ENCODE data around the gene CALY.

The CALY gene, protein sequence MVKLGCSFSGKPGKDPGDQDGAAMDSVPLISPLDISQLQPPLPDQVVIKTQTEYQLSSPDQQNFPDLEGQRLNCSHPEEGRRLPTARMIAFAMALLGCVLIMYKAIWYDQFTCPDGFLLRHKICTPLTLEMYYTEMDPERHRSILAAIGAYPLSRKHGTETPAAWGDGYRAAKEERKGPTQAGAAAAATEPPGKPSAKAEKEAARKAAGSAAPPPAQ

DNA sequence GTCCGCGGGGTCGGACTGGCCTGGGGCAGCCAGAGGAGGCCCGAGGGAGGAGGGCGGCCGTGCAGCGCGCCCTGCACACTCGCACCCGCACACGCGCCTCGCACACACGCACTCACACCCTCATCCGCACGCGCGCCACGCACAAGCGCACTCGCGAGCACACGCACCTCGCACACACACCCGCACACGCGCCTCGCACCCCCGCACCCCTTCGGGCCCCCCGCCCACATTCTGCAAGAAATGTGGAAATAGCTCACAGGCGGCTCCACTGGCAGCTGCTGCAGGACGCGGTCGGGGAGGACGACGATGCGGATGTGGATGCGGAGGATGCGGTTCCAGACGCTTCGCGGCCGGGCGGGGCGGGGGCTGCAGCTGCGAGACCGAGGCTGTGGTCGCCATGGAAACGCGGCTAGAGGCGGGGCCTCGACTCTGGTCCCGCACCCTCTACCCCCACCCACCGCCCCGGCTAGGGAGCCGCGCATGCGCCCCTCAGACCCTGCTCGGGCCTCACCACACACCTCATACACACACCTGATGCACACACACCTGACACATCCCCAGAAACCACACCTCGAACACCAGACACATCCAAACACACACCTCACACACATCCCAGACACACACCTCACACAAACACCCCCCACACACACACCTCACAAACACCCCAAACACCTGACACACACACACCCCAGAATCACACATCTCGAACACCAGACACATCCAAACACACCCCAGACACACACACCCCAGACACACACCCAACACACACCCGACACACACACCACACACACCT, at the start of gene CALY:
Gene CALY (minus strand): TSS at position 320 of the 793 bp plus-strand sequence. CDS start 7,907 bp downstream, outside the sequence.
- Histone ChIP-seq H3K4me1 (ENCODE audit: control insufficient read depth, insufficient read depth, low read length) (no peaks in the 10 kb centered on the region), H3K27me3 (replicated peaks; ENCODE audit: control insufficient read depth, insufficient read depth, low read length) (peaks cover 45% of the 10 kb centered on the region), H3K9me3 (ENCODE audit: control insufficient read depth, low read length) (peaks cover 8% of the 10 kb centered on the region), H3K4me3 (ENCODE audit: low read length) (no peak within 1 kb of the TSS), H3K36me3 (ENCODE audit: control insufficient read depth, insufficient read depth, low read length, severe bottlenecking) (no peaks in the 10 kb centered on the region), H3K9ac (ENCODE audit: low read length) (no peak within 1 kb of the TSS)
- no peak for DNase-seq (ENCODE audit: low read depth)

DNA sequence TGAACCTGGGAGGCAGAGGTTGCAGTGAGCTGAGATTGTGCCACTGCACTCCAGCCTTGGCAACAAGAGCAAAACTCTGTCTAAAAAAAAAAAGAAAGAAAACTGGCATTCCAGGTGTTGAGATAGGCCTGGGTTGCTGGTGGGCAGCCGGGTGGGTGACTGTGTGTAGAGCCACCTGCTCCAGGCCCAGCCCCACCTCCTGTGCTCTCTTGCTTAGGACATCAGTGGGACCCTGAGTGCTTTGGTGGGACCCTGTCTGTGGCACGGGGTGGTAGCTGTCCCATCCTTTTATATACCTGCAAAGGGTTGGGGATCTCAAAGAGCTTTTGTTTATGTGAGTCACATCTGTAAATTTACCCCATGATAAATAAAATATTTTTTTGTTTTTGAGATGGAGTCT, 48.5 kb upstream of the CALY start:
- H3K9me3 ChIP-seq (ENCODE audit: control insufficient read depth, low read length), result no peaks in the 10 kb centered on the region
- H3K4me1 ChIP-seq (ENCODE audit: control insufficient read depth, insufficient read depth, low read length), result no peaks in the 10 kb centered on the region
- H3K4me3 ChIP-seq (ENCODE audit: low read length), result no peak overlapping the region
- DNase-seq (ENCODE audit: low read depth), result no peak
- H3K9ac ChIP-seq (ENCODE audit: low read length), result no peak overlapping the region
- H3K36me3 ChIP-seq (ENCODE audit: control insufficient read depth, insufficient read depth, low read length, severe bottlenecking), result no peaks in the 10 kb centered on the region
- H3K27me3 ChIP-seq (replicated peaks; ENCODE audit: control insufficient read depth, insufficient read depth, low read length), result no peaks in the 10 kb centered on the region

DNA sequence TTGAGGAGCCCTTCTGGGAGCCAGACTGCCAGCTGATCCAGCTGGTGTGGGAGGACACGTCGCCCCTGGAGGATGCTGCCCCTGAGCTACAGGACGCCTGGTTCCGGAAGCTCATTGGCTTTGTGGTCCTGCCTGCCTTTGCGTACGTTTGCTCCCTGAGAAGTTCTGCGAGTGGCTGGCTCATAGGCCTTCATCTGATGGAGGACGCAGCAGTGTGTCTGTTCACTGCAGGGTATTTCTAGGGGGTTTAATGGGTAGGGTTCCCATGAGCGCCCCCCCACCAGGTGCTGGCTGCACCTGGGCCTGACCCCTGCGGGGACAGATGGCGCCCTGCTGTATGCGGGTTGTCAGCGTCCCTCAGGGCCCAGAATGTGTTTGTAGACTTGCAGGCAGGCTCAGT, 47.4 kb upstream of the CALY start:
- no peak for DNase-seq (ENCODE audit: low read depth)
- Histone ChIP-seq H3K27me3 (replicated peaks; ENCODE audit: control insufficient read depth, insufficient read depth, low read length) (no peaks in the 10 kb centered on the region), H3K9me3 (ENCODE audit: control insufficient read depth, low read length) (no peaks in the 10 kb centered on the region), H3K4me3 (ENCODE audit: low read length) (no peak overlapping the region), H3K9ac (ENCODE audit: low read length) (no peak overlapping the region), H3K4me1 (ENCODE audit: control insufficient read depth, insufficient read depth, low read length) (peaks cover 4% of the 10 kb centered on the region), H3K36me3 (ENCODE audit: control insufficient read depth, insufficient read depth, low read length, severe bottlenecking) (no peaks in the 10 kb centered on the region)

DNA sequence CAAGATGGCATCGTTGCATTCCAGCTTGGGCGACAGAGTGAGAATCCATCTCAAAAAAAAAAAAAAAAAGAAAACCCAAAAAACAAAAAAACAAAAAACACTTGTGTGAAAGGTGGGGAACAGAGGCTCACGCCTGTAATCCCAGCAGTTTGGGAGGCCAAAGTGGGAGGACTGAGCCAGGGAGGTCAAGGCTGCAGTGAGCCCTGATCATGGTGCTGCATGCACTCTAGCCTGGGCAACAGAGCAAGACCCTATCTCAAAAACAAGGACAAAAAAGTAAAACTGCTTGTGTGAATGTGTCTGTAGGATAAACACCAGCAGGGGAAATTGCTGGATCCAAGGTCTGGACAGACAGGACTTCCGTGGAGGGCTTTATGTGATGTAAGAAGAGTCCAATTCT, 46.9 kb upstream of the CALY start:
- Histone ChIP-seq H3K9me3 (ENCODE audit: control insufficient read depth, low read length) (no peaks in the 10 kb centered on the region), H3K27me3 (replicated peaks; ENCODE audit: control insufficient read depth, insufficient read depth, low read length) (no peaks in the 10 kb centered on the region), H3K9ac (ENCODE audit: low read length) (no peak overlapping the region), H3K4me1 (ENCODE audit: control insufficient read depth, insufficient read depth, low read length) (peaks cover 4% of the 10 kb centered on the region), H3K36me3 (ENCODE audit: control insufficient read depth, insufficient read depth, low read length, severe bottlenecking) (no peaks in the 10 kb centered on the region), H3K4me3 (ENCODE audit: low read length) (no peak overlapping the region)
- no peak for DNase-seq (ENCODE audit: low read depth)

DNA sequence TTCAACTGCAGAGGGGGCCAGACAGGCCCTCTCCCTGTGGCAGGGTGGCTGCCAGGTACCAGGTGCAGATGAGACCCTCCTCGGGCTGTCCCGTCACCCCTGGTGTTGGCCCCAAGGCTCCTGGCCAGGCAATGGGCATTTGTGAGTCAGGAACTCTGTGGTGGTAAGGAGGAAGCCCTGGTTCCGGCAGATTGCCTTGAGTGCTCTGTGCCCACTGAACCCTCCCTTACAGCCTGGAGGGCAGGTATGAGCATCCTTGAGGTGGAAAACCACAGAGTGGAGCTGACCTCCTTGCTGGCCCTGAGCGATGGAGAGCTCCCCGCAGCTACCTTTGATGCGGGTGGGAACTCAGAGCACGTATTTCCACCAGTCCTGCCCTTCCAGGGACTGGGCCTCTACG, 44.3 kb upstream of the CALY start:
- H3K9ac ChIP-seq (ENCODE audit: low read length), result no peak overlapping the region
- H3K27me3 ChIP-seq (replicated peaks; ENCODE audit: control insufficient read depth, insufficient read depth, low read length), result no peaks in the 10 kb centered on the region
- H3K4me3 ChIP-seq (ENCODE audit: low read length), result no peak overlapping the region
- DNase-seq (ENCODE audit: low read depth), result no peak
- peaks cover 4% of the 10 kb centered on the region for H3K4me1 ChIP-seq (ENCODE audit: control insufficient read depth, insufficient read depth, low read length)
- no peaks in the 10 kb centered on the region for H3K36me3 ChIP-seq (ENCODE audit: control insufficient read depth, insufficient read depth, low read length, severe bottlenecking)
- no peaks in the 10 kb centered on the region for H3K9me3 ChIP-seq (ENCODE audit: control insufficient read depth, low read length)

DNA sequence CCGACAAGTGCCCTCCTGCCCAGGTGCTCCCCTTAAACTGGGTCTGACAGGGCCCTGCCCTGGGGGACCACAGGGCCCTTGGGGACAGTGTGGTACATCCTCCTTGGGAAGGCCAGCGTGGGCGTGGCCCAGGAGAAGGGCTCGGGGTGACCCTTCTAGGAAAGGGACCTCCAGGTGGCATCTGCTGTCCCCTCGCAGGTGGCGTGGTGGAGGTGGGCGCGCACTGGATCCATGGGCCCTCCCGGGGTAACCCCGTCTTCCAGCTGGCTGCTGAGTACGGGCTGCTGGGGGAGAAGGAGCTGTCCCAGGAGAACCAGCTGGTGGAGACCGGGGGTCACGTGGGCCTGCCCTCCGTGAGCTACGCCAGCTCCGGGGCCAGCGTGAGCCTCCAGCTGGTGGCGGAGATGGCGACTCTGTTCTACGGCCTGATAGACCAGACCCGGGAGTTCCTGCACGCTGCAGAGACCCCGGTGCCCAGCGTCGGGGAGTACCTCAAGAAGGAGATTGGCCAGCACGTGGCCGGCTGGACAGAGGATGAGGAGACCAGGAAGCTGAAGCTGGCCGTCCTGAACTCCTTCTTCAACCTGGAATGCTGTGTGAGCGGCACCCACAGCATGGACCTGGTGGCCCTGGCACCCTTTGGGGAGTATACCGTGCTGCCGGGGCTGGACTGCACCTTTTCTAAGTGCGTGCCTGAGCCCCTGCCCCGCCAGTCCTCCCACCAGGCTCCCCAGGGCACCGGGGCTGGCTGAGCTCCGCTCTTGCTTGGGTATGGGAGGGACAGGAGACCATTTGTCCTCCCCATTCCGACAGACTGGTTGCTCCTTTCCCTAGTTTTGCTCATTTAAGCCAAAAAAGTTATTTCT, 43.3 kb upstream of the CALY start:
- no peaks in the 10 kb centered on the region for H3K9me3 ChIP-seq (ENCODE audit: control insufficient read depth, low read length)
- no peak for DNase-seq (ENCODE audit: low read depth)
- no peaks in the 10 kb centered on the region for H3K36me3 ChIP-seq (ENCODE audit: control insufficient read depth, insufficient read depth, low read length, severe bottlenecking)
- peak overlapping the region; percentile 81 for H3K4me3 ChIP-seq (ENCODE audit: low read length)
- peaks cover 4% of the 10 kb centered on the region for H3K4me1 ChIP-seq (ENCODE audit: control insufficient read depth, insufficient read depth, low read length)
- H3K27me3 ChIP-seq (replicated peaks; ENCODE audit: control insufficient read depth, insufficient read depth, low read length), result no peaks in the 10 kb centered on the region
- H3K9ac ChIP-seq (ENCODE audit: low read length), result peak overlapping the region; percentile 82

DNA sequence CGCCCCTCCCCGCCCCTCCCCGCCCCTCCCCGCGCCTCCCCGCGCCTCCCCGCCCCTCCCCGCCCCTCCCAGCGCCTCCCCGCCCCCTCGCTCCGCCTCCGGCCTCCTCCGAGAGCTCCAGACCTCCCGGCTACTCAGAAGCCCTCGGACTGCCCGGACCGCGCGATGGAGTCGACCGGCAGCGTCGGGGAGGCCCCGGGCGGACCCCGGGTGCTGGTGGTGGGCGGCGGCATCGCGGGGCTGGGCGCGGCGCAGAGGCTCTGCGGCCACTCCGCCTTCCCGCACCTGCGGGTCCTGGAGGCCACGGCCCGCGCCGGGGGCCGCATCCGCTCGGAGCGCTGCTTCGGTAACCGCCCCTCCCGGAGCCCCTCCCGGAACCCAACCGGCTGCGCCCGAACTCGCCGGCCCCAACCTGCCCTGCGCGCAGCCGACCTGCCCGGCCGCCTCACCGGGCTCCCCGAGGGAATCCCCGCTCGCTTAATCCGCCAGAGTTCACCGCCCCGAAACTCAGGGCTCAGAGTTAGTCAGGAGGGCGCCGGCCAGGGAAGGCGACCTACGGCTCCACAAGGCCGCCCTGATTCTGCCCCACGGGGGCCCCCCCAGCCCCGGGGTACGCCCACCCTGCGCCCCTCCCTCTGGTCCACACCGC, 42.6 kb upstream of the CALY start, which contains the start of gene PAOX:
Gene PAOX (plus strand): TSS at position 111 of the 649 bp plus-strand sequence. CDS start 55 bp downstream, at position 166.
- Histone ChIP-seq H3K4me3 (ENCODE audit: low read length) (peak within 1 kb of the TSS; percentile 92), H3K4me1 (ENCODE audit: control insufficient read depth, insufficient read depth, low read length) (peaks cover 4% of the 10 kb centered on the region), H3K36me3 (ENCODE audit: control insufficient read depth, insufficient read depth, low read length, severe bottlenecking) (no peaks in the 10 kb centered on the region), H3K9me3 (ENCODE audit: control insufficient read depth, low read length) (no peaks in the 10 kb centered on the region), H3K9ac (ENCODE audit: low read length) (peak within 1 kb of the TSS; percentile 87), H3K27me3 (replicated peaks; ENCODE audit: control insufficient read depth, insufficient read depth, low read length) (no peaks in the 10 kb centered on the region)
- DNase-seq (ENCODE audit: low read depth), result peak; percentile 82

DNA sequence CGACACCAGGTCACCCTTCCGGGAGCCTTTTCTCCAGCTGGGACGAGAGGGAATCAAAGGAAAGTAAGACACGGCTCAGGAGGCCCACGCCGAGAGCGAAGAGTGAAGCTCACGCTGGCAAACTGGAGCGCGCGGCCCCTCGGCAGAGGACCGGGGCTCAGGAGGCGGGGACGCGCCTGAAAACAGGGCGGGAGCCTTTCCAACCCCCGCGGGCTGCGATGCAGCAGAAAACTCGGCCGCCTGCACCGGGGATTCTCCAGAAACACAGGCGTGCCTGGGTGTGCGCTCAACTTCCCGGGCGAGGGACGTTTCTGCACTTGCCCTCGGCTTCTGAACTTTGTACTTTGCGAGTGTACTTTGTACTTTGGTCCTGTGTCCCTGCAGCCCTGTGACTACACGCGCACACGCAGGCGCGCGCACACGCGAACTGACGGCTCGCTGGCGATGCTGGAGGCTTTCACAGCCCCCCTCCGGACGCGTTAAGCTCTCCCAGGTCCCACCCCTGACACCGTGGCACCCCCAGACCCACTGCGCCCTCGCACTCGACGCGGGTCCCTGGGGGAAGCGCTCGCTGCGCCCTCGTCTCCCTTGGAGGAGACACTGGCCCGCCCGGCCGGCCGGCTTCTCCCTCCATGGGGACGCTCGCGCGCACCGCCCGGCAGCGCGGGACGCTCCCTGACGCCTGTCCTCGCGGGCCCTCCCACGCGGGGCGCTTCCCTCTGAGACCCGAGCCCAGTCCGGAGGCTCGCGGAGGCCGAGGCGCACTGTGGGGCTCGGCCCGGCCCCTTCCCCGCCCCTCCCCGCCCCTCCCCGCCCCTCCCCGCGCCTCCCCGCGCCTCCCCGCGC, 41.8 kb upstream of the CALY start:
- no peaks in the 10 kb centered on the region for H3K36me3 ChIP-seq (ENCODE audit: control insufficient read depth, insufficient read depth, low read length, severe bottlenecking)
- peaks cover 9% of the 10 kb centered on the region for H3K4me1 ChIP-seq (ENCODE audit: control insufficient read depth, insufficient read depth, low read length)
- H3K4me3 ChIP-seq (ENCODE audit: low read length), result peak overlapping the region; percentile 92
- peak; percentile 69 for DNase-seq (ENCODE audit: low read depth)
- H3K9me3 ChIP-seq (ENCODE audit: control insufficient read depth, low read length), result no peaks in the 10 kb centered on the region
- no peaks in the 10 kb centered on the region for H3K27me3 ChIP-seq (replicated peaks; ENCODE audit: control insufficient read depth, insufficient read depth, low read length)
- peak overlapping the region; percentile 87 for H3K9ac ChIP-seq (ENCODE audit: low read length)

DNA sequence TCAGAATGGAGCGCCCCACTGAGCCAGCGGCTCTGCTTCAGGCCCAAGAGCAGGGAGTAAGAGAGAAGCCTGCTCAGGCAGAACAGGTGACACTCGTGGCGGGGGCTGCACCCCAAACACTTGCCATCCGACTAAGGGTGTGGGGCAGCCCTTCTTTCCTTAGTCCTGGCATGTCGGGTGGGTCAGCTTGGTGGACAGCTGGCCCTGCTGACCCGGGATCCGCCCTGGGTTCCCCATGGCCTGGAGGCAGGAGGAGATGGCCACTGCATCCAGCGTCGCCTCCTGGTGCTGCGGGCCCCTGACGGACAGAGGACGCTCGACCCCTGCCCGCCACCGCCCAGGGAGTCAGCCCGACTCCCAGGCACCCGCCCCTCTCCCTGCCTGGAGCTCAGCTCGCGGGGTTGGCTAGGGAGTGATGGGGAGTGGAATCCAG, 41.1 kb upstream of the CALY start:
- Histone ChIP-seq H3K4me1 (ENCODE audit: control insufficient read depth, insufficient read depth, low read length) (peaks cover 9% of the 10 kb centered on the region), H3K9me3 (ENCODE audit: control insufficient read depth, low read length) (no peaks in the 10 kb centered on the region), H3K27me3 (replicated peaks; ENCODE audit: control insufficient read depth, insufficient read depth, low read length) (no peaks in the 10 kb centered on the region), H3K9ac (ENCODE audit: low read length) (peak overlapping the region; percentile 87), H3K4me3 (ENCODE audit: low read length) (peak overlapping the region; percentile 92), H3K36me3 (ENCODE audit: control insufficient read depth, insufficient read depth, low read length, severe bottlenecking) (no peaks in the 10 kb centered on the region)
- no peak for DNase-seq (ENCODE audit: low read depth)
